Right lobe of liver (tissue), 6 donors: ENCODE data around the gene CCDC24. TPM values are rescaled to one million over a fixed set of nuclear protein-coding genes. Genes with fewer than 3 reads are reported as not detected.

Experiments used
- ATAC-seq, 4 donors: fragments of 200-7000 bp; cut with Tn5 transposase; one replicate each; pipeline ENCODE4 v1.9.1; 2020; ENCODE audit warnings: mild to moderate bottlenecking in 4 of 4, moderate library complexity in 4 of 4
- DNase-seq, 3 donors: peaks; one replicate each; pipeline ENCODE4 v3.0.0-alpha.2; 2020
- H3K27ac ChIP-seq, 3 donors: fragments of 200-600 bp; one replicate each; pipeline ENCODE4 v1.8.0; 2022
- H3K27me3 ChIP-seq, 2 donors: fragments of 200-600 bp; one replicate each; pipeline ENCODE4 v1.8.0; 2022
- H3K36me3 ChIP-seq, 4 donors: fragments of 200-600 bp; sonication (generic) in 1 of 4; one replicate each; pipeline versions ENCODE4 v1.5.1 to v1.8.0; 2017 to 2022; ENCODE audit warnings: control low read depth in 1 of 4
- H3K4me1 ChIP-seq, 4 donors: fragments of 200-600 bp; sonication (generic) in 1 of 4; one replicate each; pipeline versions ENCODE4 v1.5.1 to v1.8.0; 2017 to 2022; ENCODE audit warnings: control low read depth in 1 of 4
- H3K4me3 ChIP-seq, 3 donors: fragments of 200-600 bp; one replicate each; pipeline ENCODE4 v1.8.0; 2022
- H3K9me3 ChIP-seq, 4 donors: fragments of 200-600 bp; sonication (generic) in 1 of 4; one replicate each; pipeline versions ENCODE4 v1.5.1 to v1.8.0; 2017 to 2022; ENCODE audit warnings: control low read depth in 1 of 4
- CTCF ChIP-seq, 4 donors: fragments of 200-600 bp in 3 of 4; fragments of 450-650 bp in 1 of 4; IDR thresholded peaks; one replicate each; pipeline versions ENCODE4 v1.5.1 to v1.8.0; 2016 to 2022; ENCODE audit warnings: antibody characterized with exemption in 4 of 4, mild to moderate bottlenecking in 2 of 4
- POLR2A ChIP-seq: fragments of 450-650 bp; IDR thresholded peaks from one replicate; pipeline ENCODE4 v1.6.1; 2017; ENCODE audit warnings: antibody characterized with exemption, mild to moderate bottlenecking
- whole genome bisulfite sequencing: methylation state at CpG from one replicate; pipeline ENCODE4 v1.1.6; 2018; ENCODE audit warnings: low coverage, low lambda C conversion rate; ENCODE audit not compliant: insufficient coverage; ENCODE audit errors: missing lambda C conversion rate; 5-methylcytosine and 5-hydroxymethylcytosine counted together
- intact Hi-C, 2 donors: fragments of 100-400 bp; cut with DNase I; formaldehyde crosslinking; loops; one replicate each; pipeline versions ENCODE4 v1.11.2 to v1.14.1; 2022
- total RNA-seq, 6 experiments: library from RNA; depleted of rRNA in 2 of 6; stranded (reverse); fragments of >200 nt in 2 of 6; fragmentation: NEBNext Ultra II Directional in 3 of 6; extraction: Animal tissue kit (Norgen Biotek cat#: 25700) in 3 of 6; gene quantifications; one replicate each; pipeline versions ENCODE4 v1.1.0 to v1.2.4, GENCODE V29; 2016 to 2023
- donor health status: DM: no; HTN: yes; CAD: no.
- donor health status: DM: no; HTN: no; CAD: no.
- donor health status: DM: no; HTN: no; CAD: no.
- donor health status: DM: no; HTN: yes; CAD: no.
- donor health status: DM: no; HTN: yes; CAD: no.

CCDC24 gene
- total RNA-seq, 6 experiments from 2014 or later, result 2.2 to 8.4 (median 3.5) TPM

- Histone ChIP-seq H3K36me3 (peaks cover 0 to 14% (median 5%) of the 10 kb centered on the region in 4 donors), H3K27me3 (no peaks in the 10 kb centered on the region), H3K4me3 (peak overlapping the region in 2 of 3 donors; percentile 39 to 70), H3K4me1 (peaks cover 0 to 39% (median 13%) of the 10 kb centered on the region in 4 donors), H3K27ac (peak overlapping the region in 2 of 3 donors; percentile 36 to 56), H3K9me3 (no peaks in the 10 kb centered on the region)
- TF ChIP-seq CTCF (IDR thresholded peaks at IDR 0.05) (no peak), POLR2A (no peak)
- 6% methylated on average over 2 of the region's 5 CpGs for WGBS
- intact Hi-C loops, result no loop called here
- peak in 2 of 3 donors; percentile 76 to 78 for DNase-seq
- peak; percentile 23 to 52 (median 37) for ATAC-seq
Measured at GRCh38 chr1:43978264-43978550, 13.2 kb upstream of the CCDC24 start.

DNA sequence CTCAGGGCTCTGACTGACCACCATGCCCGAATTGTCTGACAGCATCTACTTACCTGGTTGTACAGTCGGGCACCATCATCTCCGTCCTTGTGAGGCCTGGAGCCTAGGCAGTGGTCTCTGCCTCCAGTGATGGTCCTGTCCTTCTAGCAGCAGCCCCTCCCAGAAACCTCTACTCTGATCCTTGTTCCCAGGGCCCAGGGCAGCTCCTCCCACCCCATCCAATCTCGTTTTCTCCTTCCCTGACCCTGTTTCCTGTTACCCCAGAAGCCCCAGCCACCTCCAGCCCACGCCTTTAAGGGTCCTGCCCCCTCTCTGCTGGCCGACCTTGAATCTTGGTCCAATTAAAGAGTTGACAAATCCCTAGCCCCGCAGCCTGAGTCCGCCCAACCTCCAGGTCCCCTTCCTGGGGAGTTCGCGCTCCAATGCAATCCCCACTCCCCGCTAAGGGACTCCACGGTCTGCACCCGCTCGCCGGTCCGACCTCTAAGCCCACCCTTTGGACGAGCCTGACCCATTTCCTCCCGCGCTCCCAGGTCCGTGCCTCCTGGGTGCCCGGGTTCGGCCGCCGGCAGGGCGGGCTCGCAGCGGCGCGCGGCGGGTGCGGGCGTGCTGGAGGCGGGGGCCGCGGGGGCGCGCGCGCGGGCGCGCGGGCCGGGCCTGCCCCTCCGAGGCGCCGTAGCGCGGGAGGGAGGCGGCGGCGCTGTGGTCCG lies 12.7 kb upstream of the CCDC24 start, which contains the start of gene B4GALT2:
Gene B4GALT2, plus strand, starts transcription at position 660 of the 710 bp plus-strand sequence. CDS start 1,951 bp downstream, outside the sequence.
- intact Hi-C loops, result no loop called here
- TF ChIP-seq POLR2A (no peak), CTCF (IDR thresholded peaks at IDR 0.05) (no peak)
- ATAC-seq (peak; percentile 2 to 9 (median 6)), DNase-seq (peak; percentile 61 to 64 (median 62))
- no peaks in the 10 kb centered on the region for H3K27me3 ChIP-seq
- WGBS, result 5% methylated on average over 13 of the region's 54 CpGs
- H3K27ac ChIP-seq, result peak within 1 kb of the TSS in 2 of 3 donors; percentile 36 to 56
- peak within 1 kb of the TSS; percentile 70 to 71 (median 70) for H3K4me3 ChIP-seq
- H3K4me1 ChIP-seq, result peaks cover 0 to 39% (median 13%) of the 10 kb centered on the region in 4 donors
- no peaks in the 10 kb centered on the region for H3K9me3 ChIP-seq
- peaks cover 0 to 14% (median 5%) of the 10 kb centered on the region in 4 donors for H3K36me3 ChIP-seq

- Histone ChIP-seq H3K36me3 (peaks cover 0 to 14% (median 5%) of the 10 kb centered on the region in 4 donors), H3K9me3 (no peaks in the 10 kb centered on the region), H3K27ac (no peak overlapping the region), H3K27me3 (no peaks in the 10 kb centered on the region), H3K4me3 (peak overlapping the region; percentile 70 to 71 (median 70)), H3K4me1 (peaks cover 0 to 39% (median 13%) of the 10 kb centered on the region in 4 donors)
- intact Hi-C loops, result no loop called here
- DNase-seq, result no peak
- TF ChIP-seq POLR2A, result no peak
- no peak for ATAC-seq
- WGBS, result no CpG with 5 or more reads among the region's 45 CpGs
Measured at GRCh38 chr1:43979261-43979527, 12.2 kb upstream of the CCDC24 start.

DNA sequence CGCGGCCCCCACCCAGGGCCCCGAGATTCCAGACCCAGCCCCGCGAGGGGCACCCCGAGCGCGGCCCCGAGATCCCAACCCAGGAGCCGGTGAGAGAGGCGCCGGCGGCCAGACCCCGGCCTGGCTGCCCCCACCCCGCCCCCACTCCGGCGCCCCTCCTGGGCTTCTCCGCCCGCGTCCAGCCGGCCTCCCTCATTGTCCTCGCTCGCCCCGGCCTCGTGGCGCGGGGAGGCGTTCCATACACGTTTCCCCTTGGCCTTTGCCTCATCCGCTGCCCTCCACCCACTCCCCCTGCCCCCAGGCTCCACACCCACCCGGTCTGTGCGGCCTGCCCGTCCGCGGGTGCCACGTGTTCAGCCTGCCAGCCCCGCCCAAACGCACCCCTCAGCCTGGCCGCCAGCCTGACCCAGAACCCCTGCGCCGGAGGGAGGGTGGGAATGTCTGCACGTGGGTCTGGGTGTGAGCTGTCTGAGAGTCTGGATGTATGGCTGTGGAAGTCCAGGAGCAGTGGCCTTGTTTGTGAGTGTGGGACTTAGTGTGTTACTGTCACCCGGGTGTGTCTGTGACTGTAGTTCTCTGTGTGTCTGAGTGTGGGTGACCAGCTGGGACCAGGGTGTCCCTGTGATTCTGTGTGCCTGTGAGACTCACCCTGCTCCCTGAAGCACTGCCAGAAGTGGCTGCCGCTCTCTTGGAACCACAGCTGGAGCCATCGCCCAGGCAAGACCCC lies 11.7 kb upstream of the CCDC24 start:
- DNase-seq, result peak in 2 of 3 donors; percentile 61 to 67
- peaks cover 0 to 14% (median 5%) of the 10 kb centered on the region in 4 donors for H3K36me3 ChIP-seq
- no CpG with 5 or more reads among the region's 45 CpGs for WGBS
- peak overlapping the region in 1 of 3 donors; percentile 6 for H3K27ac ChIP-seq
- peak in 3 of 4 donors; percentile 14 to 34 (median 28) for ATAC-seq
- no peaks in the 10 kb centered on the region for H3K9me3 ChIP-seq
- peaks cover 0 to 39% (median 13%) of the 10 kb centered on the region in 4 donors for H3K4me1 ChIP-seq
- peak overlapping the region; percentile 70 to 71 (median 70) for H3K4me3 ChIP-seq
- intact Hi-C loops, result no loop called here
- no peaks in the 10 kb centered on the region for H3K27me3 ChIP-seq
- TF ChIP-seq CTCF (IDR thresholded peaks at IDR 0.05), result no peak
- TF ChIP-seq POLR2A, result no peak
